Measurements from ENCODE around the gene TNFRSF14.
"Not testable (repeated sequence)": the region's sequence is repeated elsewhere in the genome, so short reads cannot be mapped to it uniquely, and the experiment has no call there.

TNFRSF14 gene

DNA sequence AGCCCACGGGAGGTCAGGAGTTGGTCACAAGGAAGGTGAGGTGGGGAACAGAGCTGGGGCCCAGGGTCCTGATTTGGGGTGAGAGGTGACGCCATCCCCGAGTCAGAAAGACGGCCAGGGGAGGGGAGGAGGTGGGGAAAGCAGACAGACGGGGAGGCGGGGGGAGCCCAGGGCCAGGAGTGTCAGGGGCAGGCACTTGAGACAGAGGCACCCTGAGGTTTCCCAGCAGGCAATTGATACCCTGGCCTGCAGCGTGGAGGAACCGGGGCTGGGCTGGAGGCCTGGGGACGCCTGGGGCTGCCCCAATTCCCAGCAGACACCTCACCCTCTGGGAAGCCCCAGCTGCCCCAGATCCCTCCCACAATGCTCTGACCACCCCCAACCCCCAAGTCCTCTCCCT lies 3.1 kb upstream of the TNFRSF14 start:
- DNase-seq (ENCODE audit: low read depth in 3 of 3): not testable (repeated sequence)

DNA sequence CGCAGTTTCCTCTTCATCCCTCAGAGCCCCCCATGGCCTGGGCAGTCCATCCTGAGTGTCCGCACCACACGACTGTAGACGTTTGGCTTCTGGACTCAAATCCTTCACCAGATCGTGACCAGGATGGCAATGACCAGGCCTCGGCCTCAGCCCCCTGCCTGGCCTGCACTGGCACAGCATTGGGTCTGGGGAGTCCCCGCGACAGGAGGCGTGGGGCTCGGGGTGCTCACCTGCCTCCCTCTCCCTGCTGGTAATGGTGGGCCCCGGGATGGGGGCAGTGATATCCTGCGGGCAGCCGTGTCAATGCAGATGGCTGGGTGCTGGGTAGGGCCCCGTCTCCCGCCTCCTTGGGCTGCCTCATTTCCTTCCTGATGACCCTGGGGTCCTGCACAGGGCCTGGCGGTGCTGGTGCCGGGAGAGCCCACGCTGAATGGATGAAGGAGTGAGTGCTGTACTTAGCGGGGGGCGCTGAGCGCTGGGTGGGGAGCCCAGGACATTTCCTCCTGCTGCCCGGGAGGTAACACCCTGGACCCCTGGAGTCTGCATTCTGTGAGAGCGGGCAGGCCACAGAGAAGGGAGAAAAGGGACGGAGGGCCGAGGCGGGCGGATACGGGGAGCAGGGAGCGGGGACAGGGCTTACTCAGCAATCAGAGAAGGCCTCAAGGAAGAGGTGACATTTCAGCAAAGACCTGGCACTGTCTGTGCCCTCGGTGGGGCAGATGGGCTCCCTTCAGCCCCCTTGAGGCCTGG lies 2.1 kb upstream of the TNFRSF14 start:
- DNase-seq (ENCODE audit: low read depth in 3 of 3): no peak

DNA sequence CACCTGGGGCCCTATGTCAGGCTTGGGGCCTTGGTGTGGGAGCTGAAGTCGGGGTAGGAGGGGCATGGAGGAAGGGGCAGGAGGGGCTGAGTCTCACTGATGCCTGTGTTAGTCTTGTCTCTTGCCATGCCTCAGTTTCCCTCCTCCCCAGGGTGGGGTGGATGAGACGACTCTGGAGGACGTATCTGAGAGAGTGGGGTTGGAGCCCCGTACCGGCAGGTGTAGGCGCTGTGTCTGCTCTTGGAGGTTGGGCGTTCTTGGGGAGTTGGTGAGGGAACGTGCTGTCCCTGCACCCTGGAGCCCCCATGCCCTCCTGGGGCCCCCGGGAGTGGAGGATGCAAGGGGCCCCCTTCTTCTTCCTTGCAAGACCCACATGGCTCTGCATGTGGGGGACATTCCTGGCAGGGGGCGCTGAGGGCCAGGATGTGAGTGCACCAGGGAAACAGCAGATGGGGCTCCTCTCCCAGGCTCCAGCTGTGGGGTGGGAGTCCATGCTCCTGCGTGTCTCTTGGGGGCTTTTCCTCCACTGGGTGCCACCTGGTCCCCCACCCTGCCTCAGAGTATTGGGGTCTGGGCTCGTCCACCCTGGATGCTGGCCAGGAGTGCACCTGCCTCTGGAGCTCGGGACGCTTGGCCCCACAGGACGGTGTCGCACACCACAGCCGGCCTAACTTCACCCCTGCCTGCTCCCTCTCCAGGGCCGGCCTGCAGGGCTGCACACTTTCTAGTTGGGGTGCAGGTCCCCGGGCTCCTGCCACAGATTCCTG lies 1.4 kb upstream of the TNFRSF14 start:
- peak in 2 of 3 donors; percentile 22 to 46 for DNase-seq (ENCODE audit: low read depth in 3 of 3)

DNA sequence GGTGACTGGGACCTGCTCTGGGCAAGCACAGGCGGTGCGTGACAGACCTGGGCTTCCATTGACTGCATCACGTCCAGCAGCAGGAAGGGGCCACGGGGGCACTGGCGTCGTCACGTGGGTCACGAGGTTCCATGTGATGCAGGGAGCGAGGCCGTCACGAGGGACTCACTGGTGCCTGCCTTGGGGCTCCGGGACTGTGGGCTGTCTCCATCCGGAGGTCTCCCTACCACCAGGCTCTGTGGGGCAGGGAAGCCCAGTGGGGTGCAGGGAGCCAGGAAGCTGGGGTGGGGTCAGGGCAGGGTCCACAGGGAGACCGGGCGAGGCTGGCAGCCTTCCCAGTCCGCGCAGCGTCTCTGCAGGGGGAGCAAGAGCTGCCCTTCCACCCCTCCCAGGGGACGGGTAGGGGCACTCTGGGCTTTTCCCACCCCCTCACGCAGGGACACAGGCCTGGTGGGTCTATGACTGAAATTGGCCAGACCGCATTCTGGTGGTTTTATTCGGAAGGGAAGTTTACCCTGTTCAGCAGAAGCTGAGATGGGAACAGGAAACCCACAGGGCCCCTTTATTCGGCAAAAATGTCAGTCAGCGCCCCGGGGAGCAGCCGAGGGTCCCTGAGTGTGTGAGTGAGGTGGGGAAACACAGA lies 416 bp upstream of the TNFRSF14 start:
- peak; percentile 63 to 82 (median 78) for DNase-seq (ENCODE audit: low read depth in 3 of 3)

DNA sequence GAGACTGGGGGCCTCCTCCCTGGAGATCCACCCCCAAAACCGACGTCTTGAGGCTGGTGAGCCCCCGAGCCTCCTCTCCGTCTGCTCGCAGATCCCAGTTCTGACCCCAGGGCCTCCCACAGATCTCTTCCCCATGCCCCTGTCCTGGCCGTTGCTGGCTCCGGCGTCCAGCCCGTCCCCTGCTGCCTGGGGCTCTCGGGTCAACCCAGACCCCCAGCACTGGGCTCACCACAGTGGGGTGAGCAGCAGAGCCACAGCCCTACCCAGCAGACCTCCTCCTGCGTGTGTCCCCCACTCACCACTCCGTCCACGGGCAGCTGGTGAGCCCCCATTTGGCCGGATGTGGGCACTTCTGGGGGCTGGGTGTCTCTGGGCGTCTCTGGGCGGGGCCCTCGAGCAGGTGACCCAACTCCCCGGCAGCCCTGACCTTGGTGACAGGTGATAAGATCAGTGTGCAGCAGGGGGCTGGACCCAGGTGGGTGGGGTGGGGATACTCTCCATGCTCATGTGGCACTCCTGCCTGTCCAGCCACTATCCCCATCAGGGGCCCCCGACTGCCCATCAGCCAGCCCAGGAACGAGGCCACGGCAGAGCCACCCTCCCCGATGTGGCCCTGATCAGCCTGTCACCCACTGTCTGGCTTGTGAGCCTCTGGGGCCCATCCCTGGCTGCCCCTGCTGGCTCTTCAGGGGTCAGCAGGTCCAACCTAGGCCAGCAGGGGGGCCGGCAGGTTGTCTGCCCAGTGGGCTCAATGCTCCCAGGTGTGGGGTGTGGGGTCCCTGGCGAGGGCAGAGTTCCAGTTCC lies 709 bp downstream of the TNFRSF14 start:
- DNase-seq (ENCODE audit: low read depth in 3 of 3): peak in 1 of 3 donors; percentile 23

DNA sequence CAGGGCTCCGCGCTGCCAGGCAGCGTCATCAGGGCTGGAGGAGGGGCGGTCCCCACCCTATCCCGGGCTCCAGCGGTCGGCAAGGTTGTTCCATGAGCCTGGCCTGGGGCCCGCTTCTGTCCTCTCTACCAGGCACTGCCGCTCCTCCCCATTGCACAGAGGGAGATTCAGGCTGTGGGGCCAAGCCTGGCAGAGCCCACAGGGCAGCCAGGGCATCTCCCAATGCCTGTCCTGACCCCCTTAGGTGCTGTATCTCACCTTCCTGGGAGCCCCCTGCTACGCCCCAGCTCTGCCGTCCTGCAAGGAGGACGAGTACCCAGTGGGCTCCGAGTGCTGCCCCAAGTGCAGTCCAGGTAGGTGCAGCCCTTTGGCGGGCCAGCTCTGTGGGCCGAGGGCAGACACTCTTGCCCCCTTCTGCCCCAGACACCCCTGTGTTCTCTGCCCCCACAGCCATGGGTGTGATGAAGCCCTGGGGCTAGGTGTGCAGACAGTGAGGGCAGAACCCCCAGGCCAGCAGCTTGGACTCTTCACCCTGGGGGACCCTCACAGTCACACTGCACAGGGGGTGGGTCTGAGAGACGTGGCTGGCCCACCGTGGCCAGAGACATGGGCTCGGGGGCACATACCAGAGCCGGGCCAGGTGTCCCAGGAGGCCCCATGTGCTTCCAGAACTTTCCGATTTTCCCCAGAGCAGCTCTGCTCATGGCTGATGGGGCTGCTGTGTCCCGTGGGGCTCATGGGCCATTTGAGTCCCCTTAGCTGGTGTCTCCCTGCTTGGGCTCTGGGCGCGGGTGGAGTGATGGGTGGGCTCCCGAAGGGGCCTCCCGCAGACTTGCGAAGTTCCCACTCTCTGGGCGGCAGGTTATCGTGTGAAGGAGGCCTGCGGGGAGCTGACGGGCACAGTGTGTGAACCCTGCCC lies 1.6 kb downstream of the TNFRSF14 start:
- DNase-seq (ENCODE audit: low read depth in 3 of 3): no peak

DNA sequence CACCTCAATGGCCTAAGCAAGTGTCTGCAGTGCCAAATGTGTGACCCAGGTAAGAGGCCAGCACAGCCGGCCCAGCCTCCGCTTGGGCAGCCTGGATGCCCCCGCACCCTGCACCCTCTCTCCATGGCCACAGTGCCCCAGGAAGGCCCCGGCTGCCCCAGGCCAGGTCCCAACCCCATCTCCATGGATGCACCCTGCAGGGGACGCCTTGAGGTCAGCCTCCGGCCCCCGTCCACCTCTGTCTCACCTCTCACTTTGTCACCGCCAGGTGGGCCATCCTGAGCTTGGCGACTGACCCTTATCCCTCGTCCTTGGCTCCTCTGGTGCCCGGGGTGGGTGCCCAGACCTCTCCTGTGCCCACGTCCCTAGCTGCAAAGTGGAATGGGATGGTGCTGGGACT lies 2.2 kb downstream of the TNFRSF14 start:
- no peak for DNase-seq (ENCODE audit: low read depth in 3 of 3)

DNA sequence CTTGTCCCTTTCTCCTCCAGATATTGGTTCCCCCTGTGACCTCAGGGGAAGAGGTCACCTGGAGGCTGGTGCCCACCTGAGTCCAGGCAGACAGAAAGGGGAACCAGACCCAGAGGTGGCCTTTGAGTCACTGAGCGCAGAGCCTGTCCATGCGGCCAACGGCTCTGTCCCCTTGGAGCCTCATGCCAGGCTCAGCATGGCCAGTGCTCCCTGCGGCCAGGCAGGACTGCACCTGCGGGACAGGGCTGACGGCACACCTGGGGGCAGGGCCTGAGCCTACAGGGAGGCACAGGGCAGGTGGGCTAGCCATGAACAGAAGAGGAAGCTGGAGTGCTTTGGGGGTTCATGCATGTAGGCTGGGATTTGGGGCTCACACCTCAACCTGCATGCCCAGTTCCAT lies 2.7 kb downstream of the TNFRSF14 start:
- DNase-seq (ENCODE audit: low read depth in 3 of 3): no peak

DNA sequence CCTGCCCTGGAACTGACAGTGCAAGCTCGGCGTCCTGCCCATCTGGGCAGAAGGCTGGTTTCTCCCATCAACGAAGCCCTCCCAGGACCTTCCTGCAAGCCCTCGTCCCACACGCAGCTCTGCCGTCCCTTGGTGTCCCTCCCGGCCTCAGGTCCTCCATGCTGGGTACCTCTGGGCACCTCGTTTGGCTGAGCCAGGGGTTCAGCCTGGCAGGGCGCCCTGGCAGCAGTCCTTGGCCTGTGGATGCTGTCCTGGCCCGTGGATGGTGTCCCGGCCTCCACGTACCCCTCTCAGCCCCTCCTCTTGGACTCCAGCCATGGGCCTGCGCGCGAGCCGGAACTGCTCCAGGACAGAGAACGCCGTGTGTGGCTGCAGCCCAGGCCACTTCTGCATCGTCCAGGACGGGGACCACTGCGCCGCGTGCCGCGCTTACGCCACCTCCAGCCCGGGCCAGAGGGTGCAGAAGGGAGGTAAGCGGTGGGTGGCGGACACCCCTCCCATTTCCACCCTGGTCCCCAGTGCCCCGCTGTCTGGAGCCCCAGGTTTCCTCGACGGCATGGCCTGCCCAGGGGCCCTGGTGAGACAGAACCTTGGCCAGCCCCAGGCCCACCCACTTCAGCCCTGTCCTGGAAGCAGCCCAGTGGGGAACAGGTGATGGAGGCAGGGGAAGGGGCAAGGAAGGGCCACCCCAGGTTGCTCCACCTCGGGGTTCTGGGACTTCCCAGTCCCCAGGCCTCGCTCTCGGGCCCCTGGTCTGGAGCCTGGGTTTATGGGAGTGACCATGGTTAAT lies 3.5 kb downstream of the TNFRSF14 start:
- DNase-seq (ENCODE audit: low read depth in 3 of 3): no peak

DNA sequence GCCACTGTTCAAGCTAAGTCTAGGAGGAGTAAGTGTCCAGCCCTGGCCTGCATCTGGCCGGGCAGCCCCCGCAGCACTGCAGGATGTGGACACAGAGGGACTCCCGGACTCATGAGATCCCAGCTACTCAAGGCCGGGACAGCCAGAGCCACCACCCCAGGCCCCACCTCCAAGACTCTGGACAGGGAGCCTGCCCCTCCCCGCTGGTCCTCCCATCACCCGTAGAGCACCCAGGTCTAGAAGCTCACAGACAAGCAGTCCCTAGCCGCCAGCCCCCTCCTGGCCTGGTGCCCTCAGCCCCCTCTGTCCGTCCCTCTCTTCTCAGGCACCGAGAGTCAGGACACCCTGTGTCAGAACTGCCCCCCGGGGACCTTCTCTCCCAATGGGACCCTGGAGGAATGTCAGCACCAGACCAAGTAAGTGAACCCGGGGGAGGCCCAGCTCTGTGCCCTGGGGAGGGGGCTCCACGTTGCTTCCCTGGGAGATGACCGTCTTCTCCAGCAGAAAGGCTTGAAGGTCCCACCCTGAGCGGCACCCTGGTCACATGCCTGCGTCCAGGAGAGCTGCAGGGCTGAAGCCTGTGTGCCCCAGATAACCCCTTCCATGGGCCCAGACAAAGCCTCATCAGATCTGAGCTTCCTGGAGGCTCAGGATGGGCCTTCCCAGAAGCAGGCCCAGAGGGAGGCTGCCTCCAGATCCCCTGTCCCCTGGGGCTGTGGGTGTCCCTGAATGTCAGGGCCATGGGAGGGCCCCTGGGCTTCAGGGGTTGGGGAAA lies 4.3 kb downstream of the TNFRSF14 start:
- DNase-seq (ENCODE audit: low read depth in 3 of 3): no peak

DNA sequence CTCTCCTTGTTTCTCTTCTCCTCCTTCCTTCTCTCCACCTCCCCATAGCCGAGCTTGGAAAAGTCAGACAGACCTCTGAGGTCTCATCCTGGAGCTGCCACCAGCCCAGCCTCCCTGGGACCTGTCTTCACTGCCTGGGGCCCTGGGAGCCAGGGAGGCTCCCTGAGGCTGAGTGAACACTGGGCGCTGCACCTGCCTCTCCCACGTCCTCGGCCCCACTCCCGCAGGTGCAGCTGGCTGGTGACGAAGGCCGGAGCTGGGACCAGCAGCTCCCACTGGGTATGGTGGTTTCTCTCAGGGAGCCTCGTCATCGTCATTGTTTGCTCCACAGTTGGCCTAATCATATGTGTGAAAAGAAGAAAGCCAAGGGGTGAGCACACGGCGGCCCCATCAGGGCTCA lies 5.3 kb downstream of the TNFRSF14 start:
- no peak for DNase-seq (ENCODE audit: low read depth in 3 of 3)

DNA sequence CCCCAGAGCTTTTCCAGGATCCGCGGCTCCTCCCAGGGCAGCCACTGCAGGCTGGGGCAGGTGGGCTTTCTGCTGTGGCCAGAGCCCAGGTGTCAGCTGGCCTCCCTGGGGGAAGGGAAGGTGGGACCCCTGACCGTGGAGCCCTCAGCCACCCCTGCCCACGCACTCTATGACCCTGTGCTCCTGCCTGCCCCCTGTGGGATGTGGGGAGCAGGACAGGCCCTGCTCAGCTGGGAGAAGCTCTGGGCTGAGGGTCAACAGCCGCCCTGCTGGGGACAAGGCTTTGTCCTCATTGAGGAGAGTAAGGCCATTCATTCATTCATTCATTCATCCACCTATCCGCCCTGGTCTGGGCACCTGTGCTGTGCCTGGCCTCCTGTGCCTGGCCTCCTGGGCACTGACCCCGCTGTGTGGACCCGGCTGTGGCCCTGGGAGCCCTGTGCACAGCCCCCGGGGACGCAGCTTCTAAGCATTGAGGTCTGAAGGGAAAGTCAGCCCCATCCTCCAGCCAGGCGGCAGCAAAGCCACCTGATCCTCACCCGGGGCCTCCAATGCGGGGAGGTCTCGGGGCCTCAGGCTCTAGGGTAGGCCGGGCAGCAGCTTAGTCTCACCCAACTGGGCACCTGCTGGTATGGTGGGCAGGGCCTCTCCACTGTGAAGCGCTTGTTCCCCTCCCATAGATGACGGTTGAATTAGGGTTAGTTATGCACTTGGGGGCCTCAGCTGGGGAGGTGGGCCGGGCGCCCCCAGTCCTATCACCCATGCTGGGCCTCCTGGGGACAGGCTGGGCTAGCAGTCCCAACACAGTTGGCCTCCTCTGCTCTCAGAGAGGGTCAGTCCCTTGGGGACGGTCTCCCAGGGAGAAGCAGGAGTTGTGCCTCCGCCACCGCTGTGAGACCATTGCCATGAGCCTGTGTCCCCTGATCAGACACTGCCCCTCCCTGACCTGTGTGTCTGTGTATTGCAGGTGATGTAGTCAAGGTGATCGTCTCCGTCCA lies 6.0 kb downstream of the TNFRSF14 start:
- peak in 1 of 3 donors; percentile 40 for DNase-seq (ENCODE audit: low read depth in 3 of 3)

DNA sequence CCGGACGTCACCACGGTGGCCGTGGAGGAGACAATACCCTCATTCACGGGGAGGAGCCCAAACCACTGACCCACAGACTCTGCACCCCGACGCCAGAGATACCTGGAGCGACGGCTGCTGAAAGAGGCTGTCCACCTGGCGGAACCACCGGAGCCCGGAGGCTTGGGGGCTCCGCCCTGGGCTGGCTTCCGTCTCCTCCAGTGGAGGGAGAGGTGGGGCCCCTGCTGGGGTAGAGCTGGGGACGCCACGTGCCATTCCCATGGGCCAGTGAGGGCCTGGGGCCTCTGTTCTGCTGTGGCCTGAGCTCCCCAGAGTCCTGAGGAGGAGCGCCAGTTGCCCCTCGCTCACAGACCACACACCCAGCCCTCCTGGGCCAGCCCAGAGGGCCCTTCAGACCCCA lies 7.0 kb downstream of the TNFRSF14 start:
- DNase-seq (ENCODE audit: low read depth in 3 of 3): no peak

DNA sequence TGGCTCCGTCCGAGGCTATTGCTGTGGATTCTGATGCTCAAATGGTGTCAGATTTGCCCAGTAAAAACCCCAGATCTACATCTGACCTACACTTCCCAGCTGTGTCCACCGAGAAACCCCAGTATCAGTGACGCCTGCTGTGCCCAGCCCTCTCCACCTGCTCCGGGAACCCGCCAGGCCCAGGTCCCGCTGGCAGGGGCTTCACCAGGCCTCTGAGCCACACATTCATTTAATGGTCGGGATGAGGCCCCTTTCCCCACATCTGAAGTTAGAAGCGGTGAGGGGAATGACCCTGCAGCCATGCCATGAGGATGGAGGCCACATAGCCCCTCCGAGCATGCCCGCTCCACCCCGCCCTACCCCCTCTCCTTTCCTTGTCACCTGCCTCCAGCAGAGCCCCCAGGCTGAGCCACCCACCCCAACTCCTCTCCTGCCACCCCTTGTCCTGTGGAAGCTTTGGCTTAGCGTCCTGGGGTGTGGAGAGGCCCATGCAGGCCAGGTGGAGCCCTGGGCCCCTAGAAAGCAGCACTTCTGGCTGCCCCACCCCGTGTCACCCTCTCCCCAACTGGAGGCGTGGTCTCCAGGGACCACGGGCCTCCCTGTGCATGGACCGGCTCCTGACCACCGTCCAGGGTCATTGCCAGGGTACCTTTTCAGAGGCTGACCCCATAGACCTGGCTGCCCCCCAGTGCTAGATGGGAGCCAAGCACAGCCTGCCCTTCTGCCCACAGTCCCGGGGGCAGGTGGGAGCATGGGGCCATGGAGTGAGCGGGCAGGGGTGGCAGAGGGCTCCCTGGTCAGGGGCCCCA lies 8.0 kb downstream of the TNFRSF14 start:
- no peak for DNase-seq (ENCODE audit: low read depth in 3 of 3)

DNA sequence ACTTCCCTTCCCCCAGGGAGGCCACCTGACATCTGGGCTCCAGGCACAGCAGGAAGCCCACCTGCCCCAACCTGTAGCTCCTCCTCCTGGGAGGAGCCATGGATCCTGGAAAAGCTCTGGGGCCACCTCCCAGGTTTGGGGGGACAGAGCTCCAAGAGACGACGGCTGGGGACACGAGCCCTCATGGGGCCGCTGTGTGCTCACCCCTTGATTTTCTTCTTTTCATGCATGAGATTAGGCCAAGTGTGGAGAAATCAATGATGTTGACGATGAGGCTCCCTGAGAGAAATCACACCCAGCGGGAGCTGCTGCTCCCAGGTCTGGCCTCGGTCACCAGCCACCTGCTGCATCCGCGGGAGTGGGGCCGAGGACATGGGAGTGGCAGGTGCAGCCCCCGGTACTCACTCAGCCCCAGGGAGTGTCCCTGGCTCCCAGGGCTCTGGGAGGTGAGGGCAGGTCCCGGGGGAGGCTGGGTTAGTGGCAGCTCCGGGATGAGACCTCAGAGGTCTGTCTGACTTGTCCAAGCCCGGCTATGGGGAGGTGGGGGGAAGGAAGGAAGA lies 8.7 kb downstream of the TNFRSF14 start:
- DNase-seq (ENCODE audit: low read depth in 3 of 3): no peak

DNA sequence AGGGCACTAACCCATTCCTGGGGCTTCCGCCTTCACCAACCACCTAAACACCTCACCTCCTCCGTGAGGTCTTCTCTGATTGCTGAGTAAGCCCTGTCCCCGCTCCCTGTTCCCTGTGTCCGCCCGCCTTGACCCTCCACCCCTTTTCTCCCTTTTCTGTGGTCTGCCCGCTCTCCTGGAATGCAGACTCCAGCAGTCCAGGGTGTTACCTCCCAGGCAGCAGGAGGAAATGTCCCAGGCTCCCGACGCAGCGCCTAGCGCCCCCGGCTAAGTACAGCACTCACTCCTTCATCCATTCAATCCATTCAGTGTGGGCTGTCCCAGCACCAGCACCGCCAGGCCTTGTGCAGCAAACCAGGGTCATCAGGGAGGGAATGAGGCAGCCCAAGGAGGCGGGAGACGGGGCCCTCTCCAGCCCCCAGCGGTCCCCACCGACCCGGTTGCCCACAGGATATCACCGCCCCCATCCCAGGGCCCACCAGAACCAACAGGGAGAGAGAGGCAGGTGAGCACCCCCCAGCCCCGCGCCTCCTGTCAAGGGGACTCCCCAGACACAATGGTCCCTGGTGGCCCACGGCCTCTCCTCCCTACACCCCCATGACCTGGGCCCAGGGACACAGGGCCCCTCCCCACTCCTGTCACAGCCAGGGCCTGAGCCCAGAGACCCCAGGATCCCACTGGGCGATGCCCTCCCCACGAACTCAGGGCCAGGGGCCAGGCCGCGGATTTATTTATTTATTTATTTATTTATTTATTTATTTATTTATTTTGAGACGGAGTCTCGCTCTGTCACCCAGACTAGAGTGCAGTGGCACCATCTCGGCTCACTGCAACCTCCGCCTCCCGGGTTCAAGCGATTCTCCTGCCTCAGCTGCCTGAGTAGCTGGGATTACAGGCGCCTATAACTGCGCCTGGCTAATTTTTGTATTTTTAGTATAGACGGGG lies 10.2 kb downstream of the TNFRSF14 start:
- no peak for DNase-seq (ENCODE audit: low read depth in 3 of 3)
